ENCODE data around the gene SNRNP200.

- TF ChIP-seq, protein P1, sequence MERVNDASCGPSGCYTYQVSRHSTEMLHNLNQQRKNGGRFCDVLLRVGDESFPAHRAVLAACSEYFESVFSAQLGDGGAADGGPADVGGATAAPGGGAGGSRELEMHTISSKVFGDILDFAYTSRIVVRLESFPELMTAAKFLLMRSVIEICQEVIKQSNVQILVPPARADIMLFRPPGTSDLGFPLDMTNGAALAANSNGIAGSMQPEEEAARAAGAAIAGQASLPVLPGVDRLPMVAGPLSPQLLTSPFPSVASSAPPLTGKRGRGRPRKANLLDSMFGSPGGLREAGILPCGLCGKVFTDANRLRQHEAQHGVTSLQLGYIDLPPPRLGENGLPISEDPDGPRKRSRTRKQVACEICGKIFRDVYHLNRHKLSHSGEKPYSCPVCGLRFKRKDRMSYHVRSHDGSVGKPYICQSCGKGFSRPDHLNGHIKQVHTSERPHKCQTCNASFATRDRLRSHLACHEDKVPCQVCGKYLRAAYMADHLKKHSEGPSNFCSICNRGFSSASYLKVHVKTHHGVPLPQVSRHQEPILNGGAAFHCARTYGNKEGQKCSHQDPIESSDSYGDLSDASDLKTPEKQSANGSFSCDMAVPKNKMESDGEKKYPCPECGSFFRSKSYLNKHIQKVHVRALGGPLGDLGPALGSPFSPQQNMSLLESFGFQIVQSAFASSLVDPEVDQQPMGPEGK (CRISPR knock-in tag; IDR thresholded peaks at IDR 0.05; ENCODE audit: borderline replicate concordance) = no peak
- no peak for TF ChIP-seq TCF4 (CRISPR knock-in tag; IDR thresholded peaks at IDR 0.05; ENCODE audit: borderline replicate concordance)
- TF ChIP-seq OSR1 (CRISPR knock-in tag; IDR thresholded peaks at IDR 0.05) = no peak
- TF ChIP-seq CSRNP3 (CRISPR knock-in tag; IDR thresholded peaks at IDR 0.05) = no peak
- TF ChIP-seq ZC3H10 (CRISPR knock-in tag; IDR thresholded peaks at IDR 0.05) = no peak
- no peak for TF ChIP-seq ZFP3 (CRISPR knock-in tag; IDR thresholded peaks at IDR 0.05)
- TF ChIP-seq ZNF70 (CRISPR knock-in tag; IDR thresholded peaks at IDR 0.05) = no peak
- TF ChIP-seq ZNF565 (CRISPR knock-in tag; conservative IDR thresholded peaks at IDR 0.05; ENCODE audit: low read depth) = no peak
These were observed 71.4 kb downstream of the SNRNP200 start for GRCh38 chr2:96233880-96234316.

Data from SK-N-SH treated with all-trans-retinoic acid at 6 μM for 48 hours (cell line).